MM.1S (cell line): ENCODE data around the gene LYSMD2.

Experiments
- DNase-seq: peaks from one replicate; pipeline ENCODE4 v3.0.0-alpha.2; 2015
- H2AFZ ChIP-seq: fragments of 300-600 bp; sonication (generic); 2 replicates; pipeline ENCODE4 v1.6.0; 2016; ENCODE audit warnings: antibody characterized with exemption, low read length
- H3F3A ChIP-seq: fragments of 300-600 bp; sonication (generic); 2 replicates; pipeline ENCODE4 v1.6.1; 2016; ENCODE audit warnings: mild to moderate bottlenecking, antibody characterized with exemption, low read length, moderate library complexity, mixed read lengths; ENCODE audit not compliant: insufficient read depth
- H3K27ac ChIP-seq: fragments of 300-600 bp; sonication (generic); 2 replicates; pipeline ENCODE4 v1.5.1; 2016; ENCODE audit warnings: mild to moderate bottlenecking, low read length
- H3K27me3 ChIP-seq: fragments of 300-600 bp; sonication (generic); replicated peaks from 2 replicates; pipeline ENCODE4 v1.6.0; 2016; ENCODE audit warnings: low read length; ENCODE audit not compliant: insufficient read depth
- H3K36me3 ChIP-seq: fragments of 300-600 bp; sonication (generic); replicated peaks from 2 replicates; pipeline ENCODE4 v1.6.1; 2016; ENCODE audit warnings: mild to moderate bottlenecking, low read length, mixed read lengths; ENCODE audit not compliant: insufficient read depth
- H3K4me1 ChIP-seq: fragments of 300-600 bp; sonication (generic); 2 replicates; pipeline ENCODE4 v1.6.1; 2016; ENCODE audit warnings: low read length, mixed read lengths
- H3K4me2 ChIP-seq: fragments of 300-600 bp; sonication (generic); 2 replicates; pipeline ENCODE4 v1.6.0; 2016; ENCODE audit warnings: low read depth, low read length
- H3K4me3 ChIP-seq: fragments of 300-600 bp; sonication (generic); 2 replicates; pipeline ENCODE4 v1.5.1; 2016; ENCODE audit warnings: low read length, mixed read lengths
- H3K79me2 ChIP-seq: fragments of 300-600 bp; sonication (generic); 2 replicates; pipeline ENCODE4 v1.6.1; 2016; ENCODE audit warnings: mixed run types, low read length, mixed read lengths
- H3K9ac ChIP-seq: fragments of 300-600 bp; sonication (generic); 2 replicates; pipeline ENCODE4 v1.6.1; 2016; ENCODE audit warnings: low read length, mixed read lengths
- H3K9me2 ChIP-seq: fragments of 300-600 bp; sonication (generic); replicated peaks from 2 replicates; pipeline ENCODE4 v1.6.1; 2016; ENCODE audit warnings: mild to moderate bottlenecking, low read length, mixed read lengths; ENCODE audit not compliant: insufficient read depth
- H3K9me3 ChIP-seq: fragments of 300-600 bp; sonication (generic); replicated peaks from 2 replicates; pipeline ENCODE4 v1.6.1; 2016; ENCODE audit warnings: mild to moderate bottlenecking, low read length, mixed read lengths; ENCODE audit not compliant: insufficient read depth
- H4K20me1 ChIP-seq: fragments of 300-600 bp; sonication (generic); 2 replicates; pipeline ENCODE4 v1.6.1; 2016; ENCODE audit warnings: mild to moderate bottlenecking, low read length, moderate library complexity, mixed read lengths; ENCODE audit not compliant: insufficient read depth
- CTCF ChIP-seq: fragments of 300-600 bp; sonication (generic); IDR thresholded peaks from 2 replicates; pipeline ENCODE4 v1.5.1; 2016; ENCODE audit warnings: antibody characterized with exemption, low read length, mixed read lengths
- EZH2 ChIP-seq: fragments of 300-600 bp; sonication (generic); optimal IDR thresholded peaks from 2 replicates; pipeline ENCODE3; 2017; ENCODE audit warnings: low read depth, mild to moderate bottlenecking, antibody characterized with exemption, low read length, mixed read lengths
- EZH2phosphoT487 ChIP-seq: fragments of 300-600 bp; sonication (generic); IDR thresholded peaks from 2 replicates; pipeline ENCODE4 v1.6.1; 2018; ENCODE audit warnings: antibody characterized with exemption, low read length

The LYSMD2 gene

DNA sequence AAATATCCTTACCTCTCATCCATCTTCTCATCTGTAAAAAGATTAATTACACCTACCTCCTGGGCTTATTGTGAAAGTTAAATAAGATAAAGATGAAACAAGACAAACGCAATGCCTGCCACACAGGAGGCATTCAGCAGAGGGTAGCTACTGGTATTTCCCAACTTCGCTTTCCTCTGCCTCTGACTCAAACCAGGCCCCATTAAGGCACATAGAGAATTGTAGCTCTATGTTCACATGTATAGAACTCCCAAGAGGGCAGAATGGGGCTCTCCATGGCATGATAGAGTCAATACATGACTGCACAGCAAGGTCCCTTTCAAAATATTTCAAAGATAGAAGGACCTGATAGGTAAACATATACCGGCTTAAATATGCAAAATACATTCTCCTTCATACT, 1.4 kb downstream of the LYSMD2 start:
- H3K27me3 ChIP-seq: peaks cover 58% of the 10 kb centered on the region
- H3K9me2 ChIP-seq: no peaks in the 10 kb centered on the region
- no peak overlapping the region for H3K9ac ChIP-seq
- no peak for DNase-seq
- no peaks in the 10 kb centered on the region for H3F3A ChIP-seq
- H4K20me1 ChIP-seq: no peaks in the 10 kb centered on the region
- no peaks in the 10 kb centered on the region for H3K79me2 ChIP-seq
- no peak for TF ChIP-seq CTCF
- H3K4me2 ChIP-seq: no peak overlapping the region
- H3K36me3 ChIP-seq: no peaks in the 10 kb centered on the region
- H3K4me1 ChIP-seq: peaks cover 21% of the 10 kb centered on the region
- no peak overlapping the region for H2AFZ ChIP-seq
- H3K27ac ChIP-seq: no peak overlapping the region
- no peaks in the 10 kb centered on the region for H3K9me3 ChIP-seq
- no peak overlapping the region for H3K4me3 ChIP-seq

DNA sequence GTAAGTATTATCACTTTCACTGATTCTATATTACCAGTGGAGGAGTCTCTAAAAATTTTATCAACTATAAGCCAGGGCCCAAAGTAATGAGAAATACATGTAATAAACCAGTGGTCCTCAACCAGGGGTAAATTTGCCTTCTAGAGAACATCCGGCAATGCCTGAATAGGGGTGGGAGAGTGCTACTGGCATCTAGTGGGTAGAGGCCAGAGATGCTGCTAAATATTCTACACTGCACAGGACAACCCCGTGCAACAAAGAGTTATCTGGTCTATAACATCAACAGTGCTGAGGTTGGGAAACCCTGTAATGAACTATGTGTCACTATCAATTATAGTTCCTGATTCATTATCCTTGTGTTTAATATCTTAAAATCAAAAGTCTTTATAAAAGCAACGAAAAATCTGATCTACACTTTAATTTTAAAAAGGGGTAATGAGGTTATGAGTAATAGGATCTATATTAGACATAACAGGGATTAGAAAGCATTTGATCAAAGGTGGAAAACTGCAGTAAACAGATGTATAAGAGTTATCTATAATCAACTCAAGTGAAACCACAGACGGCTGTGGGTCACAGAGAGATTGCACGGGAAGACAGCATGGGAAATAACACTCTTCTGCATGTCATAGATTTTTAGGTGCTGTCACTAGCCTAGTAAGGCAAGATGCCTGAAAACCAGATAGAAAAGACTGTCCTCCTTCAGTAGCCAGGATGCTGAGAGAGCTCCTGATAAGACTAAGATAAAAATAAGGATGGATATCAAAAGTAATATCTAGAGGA, 2.0 kb downstream of the LYSMD2 start:
- no peak for TF ChIP-seq EZH2
- no peak for TF ChIP-seq EZH2phosphoT487
- TF ChIP-seq CTCF: peak; percentile 5; the same call in 1 of the 2 replicates
- Histone ChIP-seq H3K27me3 (peaks cover 65% of the 10 kb centered on the region), H3K79me2 (no peaks in the 10 kb centered on the region), H3K27ac (no peak overlapping the region), H2AFZ (no peak overlapping the region), H3K9me2 (no peaks in the 10 kb centered on the region), H3K4me1 (peaks cover 26% of the 10 kb centered on the region), H3K9me3 (no peaks in the 10 kb centered on the region), H3K9ac (no peak overlapping the region), H3K4me3 (no peak overlapping the region), H4K20me1 (no peaks in the 10 kb centered on the region), H3K4me2 (no peak overlapping the region), H3K36me3 (no peaks in the 10 kb centered on the region), H3F3A (no peaks in the 10 kb centered on the region)
- no peak for DNase-seq

DNA sequence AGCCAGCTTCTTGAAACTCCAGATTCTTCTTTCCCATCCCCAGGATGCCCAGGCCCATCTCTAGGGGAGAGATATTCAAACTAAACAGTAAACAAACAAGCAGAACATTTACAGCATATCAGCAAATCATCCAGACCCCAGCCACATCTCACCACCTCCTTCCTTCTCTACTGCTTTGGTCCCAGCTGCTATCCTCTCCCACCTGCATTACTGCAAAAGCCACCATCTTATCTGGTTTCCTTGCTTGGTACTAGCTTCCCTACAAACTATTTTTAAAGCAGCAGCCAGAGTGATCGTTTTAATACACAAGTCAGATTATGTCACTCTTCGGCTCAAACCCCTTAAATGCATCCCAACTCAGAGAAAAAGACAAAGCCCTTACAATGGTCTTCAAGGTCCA, 4.8 kb downstream of the LYSMD2 start:
- H3K9me2 ChIP-seq: no peaks in the 10 kb centered on the region
- peaks cover 66% of the 10 kb centered on the region for H3K27me3 ChIP-seq
- H3K79me2 ChIP-seq: no peaks in the 10 kb centered on the region
- TF ChIP-seq CTCF (no peak), EZH2phosphoT487 (no peak), EZH2 (no peak)
- no peak overlapping the region for H3K27ac ChIP-seq
- H2AFZ ChIP-seq: no peak overlapping the region
- no peaks in the 10 kb centered on the region for H3K9me3 ChIP-seq
- no peaks in the 10 kb centered on the region for H3F3A ChIP-seq
- H3K4me2 ChIP-seq: no peak overlapping the region
- H3K4me3 ChIP-seq: no peak overlapping the region
- DNase-seq: no peak
- no peaks in the 10 kb centered on the region for H4K20me1 ChIP-seq
- H3K36me3 ChIP-seq: no peaks in the 10 kb centered on the region
- H3K4me1 ChIP-seq: peaks cover 26% of the 10 kb centered on the region
- H3K9ac ChIP-seq: no peak overlapping the region
